Measurements from ENCODE around the gene ALDH1A3.

- TF ChIP-seq CTCF (IDR thresholded peaks at IDR 0.05; ENCODE audit: low read depth, low read length) (no peak), POLR2A (IDR thresholded peaks at IDR 0.05; ENCODE audit: extremely low read depth, insufficient read length) (no peak), MYC (IDR thresholded peaks at IDR 0.05; ENCODE audit: low read depth, low read length) (no peak), MAX (IDR thresholded peaks at IDR 0.05; ENCODE audit: low read depth, low read length) (no peak)
Observed at GRCh38 chr15:100923902-100924301, 44.3 kb downstream of the ALDH1A3 start.
